Left lung (tissue), 10 donors: ENCODE results near the gene GGT7. TPM values are rescaled to one million over a fixed set of nuclear protein-coding genes. Genes with fewer than 3 reads are reported as not detected.

Source experiments
- ATAC-seq: fragments of 200-7000 bp; cut with Tn5 transposase; one replicate; pipeline ENCODE4 v1.9.1; 2020; ENCODE audit warnings: moderate library complexity
- DNase-seq, 4 donors: peaks; one replicate each; pipeline ENCODE4 v3.0.0-alpha.2; 2013 to 2020
- H3K27ac ChIP-seq, 2 donors: fragments of 200-600 bp; sonication (generic) in 1 of 2; one replicate each; pipeline versions ENCODE4 v1.5.0 to v1.8.0; 2020 to 2021
- H3K27me3 ChIP-seq, 2 donors: fragments of 200-600 bp; sonication (generic) in 1 of 2; one replicate each; pipeline versions ENCODE4 v1.5.0 to v1.8.0; 2020 to 2021
- H3K36me3 ChIP-seq, 2 donors: fragments of 200-600 bp; sonication (generic) in 1 of 2; one replicate each; pipeline versions ENCODE4 v1.5.0 to v1.8.0; 2020 to 2021
- H3K4me1 ChIP-seq, 2 donors: fragments of 200-600 bp; one replicate each; pipeline ENCODE4 v1.8.0; 2021
- H3K4me3 ChIP-seq, 2 donors: fragments of 200-600 bp; sonication (generic) in 1 of 2; one replicate each; pipeline versions ENCODE4 v1.5.0 to v1.8.0; 2020 to 2021; ENCODE audit warnings: mild to moderate bottlenecking in 1 of 2
- H3K9me3 ChIP-seq, 2 donors: fragments of 200-600 bp; sonication (generic) in 1 of 2; one replicate each; pipeline versions ENCODE4 v1.5.0 to v1.8.0; 2020 to 2021
- CTCF ChIP-seq, 2 donors: fragments of 200-600 bp; sonication (generic) in 1 of 2; IDR thresholded peaks; one replicate each; pipeline versions ENCODE4 v1.5.0 to v1.8.0; 2021; ENCODE audit warnings: antibody characterized with exemption in 2 of 2
- intact Hi-C, 2 donors: fragments of 100-400 bp; cut with DNase I; formaldehyde crosslinking; loops; one replicate each; pipeline versions ENCODE4 v1.11.2 to v1.14.2; 2022
- polyA plus RNA-seq, 6 donors: library from polyadenylated mRNA; unstranded; fragments of 120-200 nt; gene quantifications; one replicate each; pipeline ENCODE4 v1.2.1, GENCODE V29; 2013; ENCODE audit not compliant: insufficient read length in 6 of 6
- total RNA-seq, 2 donors: library from RNA; stranded (reverse); fragmentation: NEBNext Ultra II Directional; extraction: Animal tissue kit (Norgen Biotek cat#: 25700); gene quantifications; one replicate each; pipeline ENCODE4 v1.2.1, GENCODE V29; 2021
- donor health status: DM: no; HTN: yes; CAD: no.
- donor health status: DM: no; HTN: no; CAD: no.

GGT7 gene
- total and polyA plus RNA-seq, 8 donors: 16.8 to 38.8 (median 33.7) TPM

- DNase-seq (no peak), ATAC-seq (no peak)
- no peaks in the 10 kb centered on the region for H3K9me3 ChIP-seq
- H3K4me3 ChIP-seq: no peak overlapping the region
- TF ChIP-seq CTCF (IDR thresholded peaks at IDR 0.05): no peak
- no peaks in the 10 kb centered on the region for H3K27me3 ChIP-seq
- intact Hi-C loops: no loop called here
- H3K27ac ChIP-seq: no peak overlapping the region
- peaks cover 0 to 34% of the 10 kb centered on the region in 2 donors for H3K36me3 ChIP-seq
- H3K4me1 ChIP-seq: no peaks in the 10 kb centered on the region
These were observed 24.1 kb downstream of the GGT7 start for GRCh38 chr20:34848597-34848996.

GRCh38 chr20:34843421-34843820, 29.2 kb downstream of the GGT7 start:
- no peak for DNase-seq
- ATAC-seq: no peak
- TF ChIP-seq CTCF (IDR thresholded peaks at IDR 0.05): no peak
- no peaks in the 10 kb centered on the region for H3K9me3 ChIP-seq
- H3K4me1 ChIP-seq: no peaks in the 10 kb centered on the region
- H3K36me3 ChIP-seq: peaks cover 0 to 3% of the 10 kb centered on the region in 2 donors
- no peak overlapping the region for H3K4me3 ChIP-seq
- intact Hi-C loops: no loop called here
- no peaks in the 10 kb centered on the region for H3K27me3 ChIP-seq
- no peak overlapping the region for H3K27ac ChIP-seq

GRCh38 chr20:34842143-34842542, 30.5 kb downstream of the GGT7 start:
- H3K4me1 ChIP-seq: no peaks in the 10 kb centered on the region
- no peaks in the 10 kb centered on the region for H3K27me3 ChIP-seq
- ATAC-seq: no peak
- intact Hi-C loops: no loop called here
- no peak overlapping the region for H3K27ac ChIP-seq
- H3K4me3 ChIP-seq: no peak overlapping the region
- DNase-seq: no peak
- no peaks in the 10 kb centered on the region for H3K9me3 ChIP-seq
- H3K36me3 ChIP-seq: no peaks in the 10 kb centered on the region
- TF ChIP-seq CTCF (IDR thresholded peaks at IDR 0.05): no peak

DNA sequence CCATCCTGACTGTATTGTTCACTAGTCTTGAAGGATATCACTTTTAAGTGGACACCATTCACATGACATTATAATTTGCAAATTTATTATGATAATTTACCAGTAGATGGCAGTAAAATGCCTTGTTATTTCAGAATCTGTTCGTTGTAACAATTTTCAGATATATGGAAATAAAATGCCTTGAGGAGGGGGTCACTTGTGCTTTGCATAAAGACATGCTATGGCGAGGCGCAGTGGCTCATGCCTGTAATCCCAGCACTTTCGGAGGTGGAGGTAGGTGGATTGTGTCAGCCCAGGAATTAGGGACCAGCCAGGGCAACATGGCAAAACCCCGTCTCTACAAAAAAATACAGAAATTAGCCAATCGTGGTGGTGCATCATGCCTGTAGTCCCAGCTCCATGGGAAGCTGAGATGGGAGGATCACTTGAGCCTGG, 38.2 kb downstream of the GGT7 start:
- H3K27ac ChIP-seq: no peak overlapping the region
- TF ChIP-seq CTCF (IDR thresholded peaks at IDR 0.05): peak in 1 of 2 donors; percentile 20
- no peaks in the 10 kb centered on the region for H3K36me3 ChIP-seq
- ATAC-seq: peak; percentile 68
- no peaks in the 10 kb centered on the region for H3K9me3 ChIP-seq
- H3K4me3 ChIP-seq: no peak overlapping the region
- intact Hi-C loops: no loop called here
- H3K4me1 ChIP-seq: no peaks in the 10 kb centered on the region
- no peaks in the 10 kb centered on the region for H3K27me3 ChIP-seq
- peak in 2 of 4 donors; percentile 10 to 30 for DNase-seq

- H3K27me3 ChIP-seq: no peaks in the 10 kb centered on the region
- H3K4me3 ChIP-seq: no peak overlapping the region
- H3K4me1 ChIP-seq: no peaks in the 10 kb centered on the region
- no peak overlapping the region for H3K27ac ChIP-seq
- H3K9me3 ChIP-seq: no peaks in the 10 kb centered on the region
- intact Hi-C loops: no loop called here
- DNase-seq (no peak), ATAC-seq (no peak)
- TF ChIP-seq CTCF (IDR thresholded peaks at IDR 0.05): no peak
- no peaks in the 10 kb centered on the region for H3K36me3 ChIP-seq
These were observed 40.7 kb downstream of the GGT7 start for GRCh38 chr20:34831936-34832335.
